Muscle of back (tissue), 11 donors: ENCODE measurements around the gene SRR. TPM values are rescaled to one million over a fixed set of nuclear protein-coding genes. Genes with fewer than 3 reads are reported as not detected.
"Not testable (repeated sequence)": the region's sequence is repeated elsewhere in the genome, so short reads cannot be mapped to it uniquely, and the experiment has no call there.

Experiments
- DNase-seq, 3 donors: peaks; one replicate each; pipeline versions ENCODE4 v3.0.0 to v3.0.0-alpha.2; 2013
- polyA plus RNA-seq, 10 donors: library from polyadenylated mRNA; unstranded; fragments of 120-200 nt; gene quantifications; one replicate each; pipeline ENCODE4 v1.2.1, GENCODE V29; 2013; ENCODE audit not compliant: insufficient read length in 10 of 10

SRR gene
- polyA plus RNA-seq, 10 donors: 12.3 to 24.2 (median 18.4) TPM

- no peak for DNase-seq
These were observed 20.4 kb upstream of the SRR start for GRCh38 chr17:2283302-2283701.

- DNase-seq: no peak
These were observed 13.8 kb upstream of the SRR start for GRCh38 chr17:2289878-2290478.

DNA sequence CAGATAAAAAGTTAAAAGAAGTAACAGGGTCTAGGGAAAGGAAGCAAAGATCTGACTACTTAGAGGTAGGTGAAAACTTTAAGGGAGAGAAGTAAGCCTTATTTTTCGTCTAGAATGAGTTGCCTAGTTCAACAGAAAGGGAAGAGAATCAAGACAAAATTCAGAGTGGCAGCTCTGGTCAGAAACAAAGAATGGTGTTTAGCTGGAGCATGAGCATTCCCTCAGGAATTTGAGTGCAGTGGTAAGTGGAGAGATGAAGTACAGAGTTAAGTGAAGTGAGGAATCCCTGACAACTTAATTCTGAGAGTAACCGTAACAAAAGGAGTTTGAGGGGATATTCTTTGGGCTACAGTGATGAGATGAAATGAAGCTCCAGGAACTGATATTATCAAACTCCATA lies 11.7 kb upstream of the SRR start:
- no peak for DNase-seq

DNA sequence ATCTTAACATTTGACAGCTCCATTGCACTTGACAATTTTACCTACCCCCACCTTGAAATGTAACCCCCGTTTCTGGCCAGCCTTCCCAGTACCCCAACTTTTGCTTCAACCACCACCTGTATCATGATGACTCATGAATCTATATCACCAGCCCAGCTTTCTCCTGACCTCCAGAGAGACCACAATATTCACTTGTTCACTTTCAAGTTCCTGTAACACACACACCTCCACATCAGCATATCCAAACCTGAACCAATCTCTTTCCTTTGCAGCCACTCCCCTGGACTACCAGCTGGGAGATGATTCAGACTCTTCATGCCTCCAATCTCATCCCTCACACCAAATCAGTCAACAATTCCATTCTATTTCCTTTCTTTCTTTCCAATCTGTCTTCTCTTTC lies 8.2 kb upstream of the SRR start:
- DNase-seq: no peak

DNA sequence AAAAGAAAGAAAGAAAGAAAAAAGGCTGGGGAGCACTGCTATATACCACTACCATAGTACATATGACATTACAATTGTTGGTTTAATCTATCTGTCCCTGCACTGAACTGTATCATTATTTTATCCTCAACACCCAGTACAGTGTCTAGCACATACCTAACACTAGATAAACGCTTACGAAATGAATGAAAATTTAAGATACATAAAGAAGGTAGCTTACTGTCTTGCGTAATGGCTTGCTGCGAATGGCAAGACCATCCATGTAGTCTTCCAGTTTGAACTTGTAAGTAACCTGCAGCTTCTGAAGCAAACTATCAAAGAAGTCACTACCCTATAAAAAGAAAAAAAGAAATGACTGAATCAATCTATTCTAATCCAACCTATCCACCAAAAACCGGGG lies 6.7 kb upstream of the SRR start:
- DNase-seq: no peak

DNA sequence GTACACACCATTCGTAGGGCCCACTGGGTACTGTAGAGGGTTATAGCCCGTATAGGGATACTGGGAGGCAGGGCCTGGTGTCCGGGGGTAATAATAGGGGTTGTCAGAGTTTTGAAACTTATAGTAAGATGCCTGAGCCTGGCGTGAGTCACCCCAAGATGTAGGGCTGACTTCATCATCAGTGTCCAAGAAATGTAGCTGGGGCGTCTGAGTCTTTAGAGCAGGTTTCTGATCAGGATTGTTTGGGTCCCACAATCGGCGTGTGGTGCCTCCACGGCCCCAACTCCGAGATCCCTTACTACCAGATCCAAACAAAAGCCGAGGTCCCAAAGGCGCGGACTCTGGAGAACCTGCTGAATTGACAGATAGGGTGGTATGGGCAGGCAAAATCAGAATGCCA lies 4.6 kb upstream of the SRR start:
- no peak for DNase-seq

GRCh38 chr17:2299756-2300155 lies 4.0 kb upstream of the SRR start:
- no peak for DNase-seq

- DNase-seq: no peak
These were observed 959 bp upstream of the SRR start for GRCh38 chr17:2302778-2303203.

- no peak for DNase-seq
These were observed 1.2 kb downstream of the SRR start for GRCh38 chr17:2304931-2305330.

DNA sequence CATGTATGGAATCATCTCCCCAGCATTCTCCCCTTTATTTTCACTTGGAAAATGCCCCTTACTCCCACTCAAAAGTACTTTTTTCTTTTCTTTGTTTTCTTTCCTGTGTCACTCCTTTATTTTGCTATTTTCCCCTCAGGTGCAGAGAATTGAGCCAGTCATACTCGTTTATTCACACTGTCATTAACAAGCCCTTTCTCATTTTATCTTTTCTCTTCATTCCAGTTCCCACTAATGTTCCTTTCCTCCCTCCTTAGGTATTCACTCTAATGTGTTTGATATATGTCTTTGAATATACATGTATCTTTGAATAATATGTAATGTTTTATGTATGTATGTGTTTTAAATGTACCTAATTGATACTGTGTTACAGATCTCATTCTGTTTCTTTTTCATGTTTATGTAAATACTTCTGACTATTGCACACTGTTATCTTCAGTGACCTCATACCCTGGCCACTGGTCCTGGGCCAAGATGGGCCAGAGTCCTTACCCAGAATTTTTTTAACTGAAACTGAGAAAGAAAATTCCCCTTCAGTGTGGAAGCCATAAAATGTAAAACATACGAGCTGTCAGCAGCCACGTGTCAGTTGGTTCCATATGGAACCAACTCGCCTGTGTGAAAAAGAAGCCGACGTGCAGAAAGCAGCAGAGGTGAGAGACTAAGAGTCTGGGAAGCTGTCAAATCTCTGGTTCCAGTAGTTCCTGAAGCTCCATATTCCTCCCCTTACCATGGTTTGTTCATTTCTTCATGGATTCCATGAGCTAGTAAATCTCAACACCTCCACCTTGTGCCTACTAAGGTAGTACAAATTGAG lies 5.8 kb downstream of the SRR start:
- no peak for DNase-seq

DNA sequence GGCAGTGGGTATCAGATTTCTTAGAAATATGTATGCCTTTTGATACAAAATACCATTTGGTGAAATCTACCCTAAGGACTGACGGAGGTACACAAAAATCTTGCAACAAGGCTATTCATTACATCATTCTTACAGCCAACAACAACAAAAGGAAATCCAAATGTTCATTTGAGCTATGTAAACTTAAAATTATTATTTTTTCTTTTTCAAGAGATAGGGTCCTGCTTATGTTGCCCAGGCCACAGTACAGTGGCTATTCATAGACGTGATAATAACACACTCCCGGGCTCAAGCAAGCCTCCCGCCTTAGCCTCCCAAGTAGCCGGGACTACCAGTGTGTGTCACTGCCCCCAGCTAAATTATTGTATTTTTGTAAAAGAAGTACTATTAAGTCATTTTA lies 9.0 kb downstream of the SRR start:
- DNase-seq: no peak

DNA sequence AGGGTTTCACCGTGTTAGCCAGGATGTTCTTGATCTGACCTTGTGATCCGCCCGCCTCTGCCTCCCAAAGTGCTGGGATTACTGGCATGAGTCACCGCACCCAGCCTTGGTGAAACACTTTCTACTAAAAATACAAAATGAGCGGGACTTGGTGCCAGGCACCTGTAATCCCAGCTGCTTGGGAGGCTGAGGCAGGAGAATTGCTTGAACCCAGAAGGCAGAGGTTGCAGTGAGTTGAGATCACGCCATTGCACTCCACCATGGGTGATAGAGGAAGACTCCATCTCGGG lies 13.1 kb downstream of the SRR start:
- DNase-seq: not testable (repeated sequence)

GRCh38 chr17:2317796-2318195 lies 14.0 kb downstream of the SRR start:
- DNase-seq: no peak

GRCh38 chr17:2319051-2319450 lies 15.3 kb downstream of the SRR start:
- no peak for DNase-seq

DNA sequence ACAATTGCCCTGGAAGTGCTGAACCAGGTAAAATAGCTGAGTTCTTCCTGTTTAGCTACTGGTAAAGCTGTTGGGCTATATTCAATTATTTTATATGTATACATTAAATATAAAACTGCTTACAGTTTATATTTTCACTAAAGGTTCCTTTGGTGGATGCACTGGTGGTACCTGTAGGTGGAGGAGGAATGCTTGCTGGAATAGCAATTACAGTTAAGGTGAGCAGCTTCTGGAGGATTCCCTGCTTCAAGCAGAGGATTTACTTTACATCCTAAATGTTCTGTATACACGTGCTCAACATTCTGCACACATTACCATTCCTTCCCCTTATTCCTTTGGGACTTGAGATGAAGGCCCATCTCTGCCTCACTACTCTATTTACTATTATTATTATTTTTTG lies 17.6 kb downstream of the SRR start:
- DNase-seq: no peak

GRCh38 chr17:2323629-2324314 lies 20.0 kb downstream of the SRR start:
- DNase-seq: no peak

- no peak for DNase-seq
These were observed 27.6 kb downstream of the SRR start for GRCh38 chr17:2331303-2331702.

- DNase-seq: no peak
These were observed 32.0 kb downstream of the SRR start for GRCh38 chr17:2335726-2336214.

- DNase-seq: peak; percentile 90 to 97 (median 94)
These were observed 32.6 kb downstream of the SRR start, which contains the start of gene TSR1 for GRCh38 chr17:2336215-2336851. TSS of gene TSR1 (minus strand) at chr17:2336457. CDS start at chr17:2336427, 30 bp downstream.

DNA sequence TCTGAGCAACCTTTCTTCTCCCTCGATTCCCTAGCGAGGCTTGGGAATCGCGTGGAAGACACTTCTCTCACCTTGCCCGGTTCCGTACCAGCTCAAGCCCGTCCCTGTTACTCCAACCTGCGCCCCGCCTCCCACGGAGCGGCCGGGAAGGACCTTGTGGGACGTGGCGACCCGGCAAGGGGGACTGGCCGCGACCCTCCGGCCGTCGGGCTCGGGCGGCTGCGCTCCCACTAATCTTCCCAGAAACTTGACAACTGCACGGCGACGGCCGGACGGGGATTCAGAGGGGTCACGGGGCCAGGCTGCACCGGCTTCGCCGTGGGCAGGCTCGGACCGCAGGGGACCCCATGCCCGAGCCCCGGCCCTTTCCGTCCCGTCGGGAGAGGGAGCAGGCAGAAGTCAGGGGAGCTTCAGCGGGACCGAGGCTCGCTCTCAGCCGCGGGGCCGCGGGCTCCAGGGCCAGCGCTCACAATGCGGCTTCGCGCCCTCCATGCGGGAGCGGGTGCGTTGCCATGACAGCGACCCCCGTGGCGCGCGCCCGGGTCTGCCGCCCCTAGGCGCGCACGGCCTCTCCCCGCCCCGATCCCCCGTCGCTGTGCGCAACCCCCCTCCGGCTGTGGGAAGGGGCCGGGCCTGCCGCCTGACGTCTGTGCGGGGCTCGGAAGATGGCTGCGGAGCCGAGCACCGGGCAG lies 33.2 kb downstream of the SRR start, which contains the start of gene SGSM2:
SGSM2 (plus strand) TSS at position 650 of the 692 bp plus-strand sequence. CDS start 188 bp downstream, outside the sequence.
- peak in 2 of 3 donors; percentile 71 to 85 for DNase-seq

DNA sequence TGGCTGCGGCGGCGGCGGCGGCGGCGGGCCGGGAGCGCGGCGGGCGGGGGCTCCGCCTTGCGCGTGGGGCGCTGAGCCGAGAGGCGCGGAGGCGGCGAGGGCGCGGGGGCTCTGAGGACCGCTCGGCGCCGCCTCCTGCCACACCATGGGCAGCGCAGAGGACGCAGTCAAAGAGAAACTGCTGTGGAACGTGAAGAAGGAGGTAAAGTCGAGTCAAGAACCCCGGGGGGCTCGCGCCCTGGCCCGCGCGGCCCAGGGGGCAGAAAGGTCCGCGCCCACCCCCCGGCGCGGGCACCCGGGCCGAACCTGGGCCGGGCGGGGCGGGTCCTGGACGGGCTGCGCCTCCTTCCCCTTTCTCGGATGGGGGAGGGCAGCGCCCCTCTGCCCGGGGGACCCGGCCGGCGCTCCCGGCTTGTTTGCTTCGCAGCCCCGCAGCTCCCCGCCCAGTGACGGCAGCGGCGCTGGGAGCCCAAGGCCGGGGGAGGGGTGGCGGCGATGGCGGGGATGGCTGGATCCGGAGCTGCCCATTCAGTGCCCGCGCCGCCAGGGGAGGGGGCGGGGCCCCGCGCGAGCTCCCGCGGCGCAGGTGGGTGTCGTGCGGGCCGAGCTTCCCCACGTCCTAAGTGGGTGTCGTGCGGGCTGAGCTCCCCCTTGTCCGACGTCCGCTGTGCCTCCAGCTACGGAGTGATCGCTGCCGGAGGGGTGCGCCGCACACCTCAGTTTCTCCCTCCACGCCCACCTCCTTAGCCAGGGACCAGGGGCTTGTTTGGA lies 34.0 kb downstream of the SRR start:
- DNase-seq: peak in 2 of 3 donors; percentile 48 to 69
